ENCODE measurements around the gene C5orf15.

C5orf15 gene

GRCh38 chr5:133919148-133920136 is 49.0 kb downstream of the C5orf15 start:
- DNase-seq = no peak

GRCh38 chr5:133918731-133919130 is 49.7 kb downstream of the C5orf15 start:
- DNase-seq = no peak

GRCh38 chr5:133918316-133918715 is 50.1 kb downstream of the C5orf15 start:
- DNase-seq = no peak

GRCh38 chr5:133917785-133918184 is 50.6 kb downstream of the C5orf15 start:
- DNase-seq = no peak

- no peak for DNase-seq
Measured at GRCh38 chr5:133916914-133917313, 51.5 kb downstream of the C5orf15 start.

- no peak for DNase-seq
Measured at GRCh38 chr5:133916479-133916878, 51.9 kb downstream of the C5orf15 start.

GRCh38 chr5:133914434-133914833 is 54.0 kb downstream of the C5orf15 start:
- DNase-seq = no peak

GRCh38 chr5:133913413-133914155 is 54.8 kb downstream of the C5orf15 start:
- no peak for DNase-seq

- DNase-seq = no peak
Measured at GRCh38 chr5:133912951-133913350, 55.5 kb downstream of the C5orf15 start.

GRCh38 chr5:133910571-133910970 is 57.9 kb downstream of the C5orf15 start:
- DNase-seq = no peak

- DNase-seq = no peak
Measured at GRCh38 chr5:133909603-133910002, 58.8 kb downstream of the C5orf15 start.

- no peak for DNase-seq
Measured at GRCh38 chr5:133907075-133907474, 61.4 kb downstream of the C5orf15 start.

- no peak for DNase-seq
Measured at GRCh38 chr5:133906303-133906702, 62.1 kb downstream of the C5orf15 start.

Data from NCI-H510A treated with DMSO at 0.1 percent for 48 hours (cell line).